Activated T-cell treated with anti-CD3 and anti-CD28 coated beads for 48 hours (primary cell): ENCODE data around the gene KIF11.

Experiments used
- DNase-seq: peaks from one replicate; pipeline ENCODE4 v3.0.0-alpha.2; 2020; ENCODE audit warnings: low read depth

Gene KIF11

DNA sequence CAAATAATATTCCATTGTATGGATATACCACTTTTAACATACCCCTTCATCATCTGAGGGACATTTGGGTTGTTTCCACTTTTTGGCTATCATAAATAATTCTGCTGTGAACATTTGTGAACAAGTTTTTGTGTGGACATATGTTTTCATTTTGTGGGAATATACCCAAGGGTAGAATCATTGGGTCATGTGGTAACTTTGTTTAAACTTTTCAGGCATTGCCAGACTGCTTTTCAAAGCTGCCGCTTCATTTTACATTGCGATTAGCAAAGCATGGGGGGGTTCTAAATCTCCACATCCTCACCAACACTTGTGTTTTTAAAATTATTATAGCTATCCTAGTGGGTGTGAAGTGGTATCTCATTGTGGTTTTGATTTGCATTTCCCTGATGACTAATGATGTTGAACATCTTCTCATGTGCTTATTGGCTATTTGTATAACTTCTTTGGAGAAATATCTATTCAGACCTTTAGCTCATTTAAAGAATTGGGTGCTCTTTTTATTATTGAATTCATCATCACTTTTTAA lies 88.4 kb downstream of the KIF11 start:
- no peak for DNase-seq

DNA sequence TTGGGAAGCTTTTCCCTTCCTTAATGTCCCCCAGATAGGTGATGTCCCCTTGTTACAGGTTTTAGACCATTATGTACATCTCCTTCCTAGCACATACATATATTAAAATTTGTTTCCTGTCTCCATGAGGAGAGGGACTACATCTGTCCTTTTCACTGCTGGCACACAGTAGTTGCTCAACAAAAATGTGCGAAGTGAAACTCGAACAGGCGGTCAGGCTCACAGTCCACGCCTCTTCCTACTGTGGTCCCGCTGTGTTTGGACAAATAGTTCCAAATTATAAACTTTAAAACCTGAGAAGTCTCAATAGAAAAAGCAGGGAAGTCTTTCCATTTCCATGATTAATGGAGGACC lies 95.6 kb downstream of the KIF11 start:
- no peak for DNase-seq

DNA sequence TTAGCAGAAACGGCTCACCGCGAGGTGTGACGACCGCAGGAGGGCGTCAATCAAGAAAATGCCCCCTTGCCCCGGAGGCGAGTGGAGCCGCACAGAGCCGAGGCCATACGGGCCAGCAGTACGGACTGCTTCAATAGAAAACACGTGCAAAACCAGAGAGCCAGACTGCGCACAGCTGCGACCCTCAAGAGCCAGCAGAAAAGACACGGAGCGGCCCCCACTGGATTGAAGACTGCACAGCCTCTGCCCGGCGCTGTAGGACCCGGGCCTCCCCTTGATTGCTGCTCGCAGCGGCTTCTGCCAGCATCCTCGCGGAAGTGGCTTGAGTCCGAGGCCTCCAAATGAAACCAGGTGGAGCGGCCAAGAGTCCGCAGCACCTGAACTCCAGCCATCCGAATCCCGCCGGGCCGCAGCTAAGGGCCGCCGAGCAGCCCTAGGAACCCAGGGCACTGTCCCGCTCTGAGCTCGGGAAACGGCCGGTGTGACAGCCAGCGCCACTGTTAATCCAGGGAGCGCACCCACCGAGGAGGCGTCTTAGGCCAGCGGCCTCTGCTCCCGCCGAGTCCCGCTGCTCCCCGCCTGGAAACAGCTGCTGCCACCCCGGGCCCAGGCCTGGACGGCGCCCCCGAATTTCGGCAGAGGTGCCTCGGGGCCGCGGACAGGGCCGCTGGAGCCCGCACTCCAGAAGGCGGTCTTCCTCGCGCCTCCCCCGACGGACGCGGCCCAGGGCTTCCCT lies 96.2 kb downstream of the KIF11 start:
- no peak for DNase-seq

DNA sequence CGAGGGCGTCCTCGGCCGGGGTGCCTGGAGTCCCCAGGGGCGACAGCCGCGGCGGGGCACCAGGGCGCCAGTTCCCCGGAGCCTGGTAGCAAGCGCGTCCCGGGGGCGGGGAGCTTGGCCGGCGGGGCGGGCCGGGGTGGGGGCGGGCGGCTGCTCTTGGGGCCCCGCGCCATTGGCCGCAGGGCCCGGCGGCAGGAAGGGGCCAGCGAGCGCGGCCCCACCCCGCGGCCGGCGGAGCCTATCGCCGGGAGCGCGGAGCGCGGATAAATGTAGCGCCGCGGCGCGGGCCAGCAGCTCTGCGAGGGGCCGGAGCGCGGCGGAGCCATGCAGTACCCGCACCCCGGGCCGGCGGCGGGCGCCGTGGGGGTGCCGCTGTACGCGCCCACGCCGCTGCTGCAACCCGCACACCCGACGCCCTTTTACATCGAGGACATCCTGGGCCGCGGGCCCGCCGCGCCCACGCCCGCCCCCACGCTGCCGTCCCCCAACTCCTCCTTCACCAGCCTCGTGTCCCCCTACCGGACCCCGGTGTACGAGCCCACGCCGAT lies 96.8 kb downstream of the KIF11 start, which contains the start of gene HHEX:
HHEX (plus strand) TSS at position 293 of the 548 bp plus-strand sequence; CDS start at position 325, 32 bp downstream.
- DNase-seq: no peak

DNA sequence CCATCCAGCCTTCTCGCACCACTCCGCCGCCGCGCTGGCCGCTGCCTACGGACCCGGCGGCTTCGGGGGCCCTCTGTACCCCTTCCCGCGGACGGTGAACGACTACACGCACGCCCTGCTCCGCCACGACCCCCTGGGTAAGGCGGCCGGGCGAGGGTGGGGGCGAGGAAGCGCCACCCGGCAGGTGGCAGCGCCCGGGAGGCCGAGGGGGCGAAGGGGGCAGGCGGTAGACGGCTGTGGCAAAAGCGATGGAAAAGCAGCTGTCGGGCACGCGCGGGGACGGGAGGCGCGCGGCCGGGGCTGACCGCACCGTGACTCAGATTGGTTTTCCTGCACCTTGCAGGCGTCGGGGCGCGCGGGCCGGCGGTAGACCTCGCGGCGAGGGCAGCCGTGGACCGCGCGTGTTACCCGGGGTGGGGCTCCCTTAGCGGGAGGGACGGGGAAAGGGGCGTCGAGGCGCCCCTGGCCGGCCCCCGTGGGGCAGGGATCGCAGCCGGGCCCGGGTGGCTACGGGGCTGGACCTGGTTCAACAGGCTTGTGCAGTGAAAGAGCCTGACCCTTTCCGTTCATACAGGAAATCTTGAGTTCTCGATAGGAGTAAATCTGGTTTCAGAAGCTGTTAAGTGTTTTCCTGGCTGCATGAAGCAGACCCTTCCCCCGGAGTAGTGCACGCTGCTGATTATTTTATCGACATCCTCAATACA lies 97.4 kb downstream of the KIF11 start:
- peak; percentile 57 for DNase-seq

DNA sequence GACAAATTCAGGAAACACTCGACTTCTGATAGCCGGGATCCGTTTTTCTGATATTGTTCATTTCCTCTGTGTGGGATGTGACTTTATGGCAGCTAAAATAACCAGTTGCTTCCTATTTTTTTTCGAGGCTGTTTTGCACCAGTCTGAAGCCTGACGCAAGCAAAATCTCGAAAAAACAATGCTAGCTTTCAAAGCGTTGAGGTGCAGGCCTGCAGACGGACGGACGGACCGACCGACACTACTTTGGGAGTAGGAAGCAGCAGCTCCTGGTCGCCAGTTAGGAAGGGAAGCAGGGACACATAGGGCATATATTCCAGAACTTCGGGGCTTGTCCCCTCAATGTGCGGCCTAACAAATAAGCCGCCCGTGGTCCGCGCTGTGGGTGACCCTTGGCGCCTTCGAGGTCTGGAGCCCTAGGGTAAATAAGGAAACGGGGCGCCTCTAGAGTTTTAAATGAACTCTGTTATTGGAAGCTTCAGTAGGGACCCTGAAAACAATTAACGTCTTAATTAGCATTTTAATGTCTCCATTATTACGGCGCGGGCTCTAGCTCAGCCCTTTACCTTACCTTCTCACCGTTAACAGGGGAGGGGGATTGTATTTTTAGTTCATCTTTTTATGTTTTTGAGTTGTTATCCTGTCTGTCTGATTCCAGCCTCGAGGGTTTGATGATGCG lies 98.1 kb downstream of the KIF11 start:
- no peak for DNase-seq

DNA sequence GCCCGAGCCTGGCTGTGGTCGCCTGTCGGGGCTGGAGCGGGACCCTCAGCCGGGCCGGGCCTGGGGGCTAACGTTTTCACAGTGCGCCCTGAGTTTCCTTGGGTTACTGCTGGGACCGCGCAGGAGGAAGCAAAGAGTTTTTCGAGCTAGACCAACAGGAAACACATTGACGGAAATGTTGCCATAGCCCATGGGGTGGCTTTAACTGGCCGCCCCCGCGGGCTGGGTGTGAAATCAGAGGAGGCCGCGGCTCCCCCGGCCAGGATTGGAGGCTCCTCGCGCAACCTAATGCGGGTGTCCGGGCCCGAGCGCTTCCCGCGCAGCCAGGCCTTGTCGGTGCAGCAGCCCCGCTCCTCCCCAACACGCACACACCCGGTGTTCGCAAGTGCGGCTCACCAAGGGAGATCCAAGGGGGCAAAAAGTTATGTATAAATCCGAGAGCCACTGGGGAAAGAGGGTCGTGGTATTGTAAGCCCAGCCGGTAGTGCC lies 98.7 kb downstream of the KIF11 start:
- DNase-seq: no peak

DNA sequence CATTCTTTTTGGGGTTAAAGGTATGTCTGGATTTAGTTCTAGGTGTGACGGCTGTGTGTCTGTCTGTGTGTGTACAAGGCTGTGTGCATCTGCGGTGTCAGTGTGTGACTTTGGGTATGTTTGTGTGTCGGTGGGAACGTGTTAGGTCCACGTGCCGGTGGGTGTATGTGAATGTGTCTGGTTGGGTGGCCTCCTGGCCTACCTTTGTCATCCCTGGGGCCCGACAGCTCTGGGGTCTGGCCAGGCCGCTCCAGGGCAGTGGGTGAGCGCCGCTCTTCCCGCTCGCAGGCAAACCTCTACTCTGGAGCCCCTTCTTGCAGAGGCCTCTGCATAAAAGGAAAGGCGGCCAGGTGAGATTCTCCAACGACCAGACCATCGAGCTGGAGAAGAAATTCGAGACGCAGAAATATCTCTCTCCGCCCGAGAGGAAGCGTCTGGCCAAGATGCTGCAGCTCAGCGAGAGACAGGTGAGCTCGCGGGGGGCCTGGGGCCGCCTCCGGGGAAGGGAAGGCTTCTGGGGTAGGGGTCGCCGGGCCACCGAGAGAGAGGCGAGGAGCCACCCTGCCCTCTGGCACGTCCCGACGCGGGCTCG lies 99.2 kb downstream of the KIF11 start:
- DNase-seq: no peak

DNA sequence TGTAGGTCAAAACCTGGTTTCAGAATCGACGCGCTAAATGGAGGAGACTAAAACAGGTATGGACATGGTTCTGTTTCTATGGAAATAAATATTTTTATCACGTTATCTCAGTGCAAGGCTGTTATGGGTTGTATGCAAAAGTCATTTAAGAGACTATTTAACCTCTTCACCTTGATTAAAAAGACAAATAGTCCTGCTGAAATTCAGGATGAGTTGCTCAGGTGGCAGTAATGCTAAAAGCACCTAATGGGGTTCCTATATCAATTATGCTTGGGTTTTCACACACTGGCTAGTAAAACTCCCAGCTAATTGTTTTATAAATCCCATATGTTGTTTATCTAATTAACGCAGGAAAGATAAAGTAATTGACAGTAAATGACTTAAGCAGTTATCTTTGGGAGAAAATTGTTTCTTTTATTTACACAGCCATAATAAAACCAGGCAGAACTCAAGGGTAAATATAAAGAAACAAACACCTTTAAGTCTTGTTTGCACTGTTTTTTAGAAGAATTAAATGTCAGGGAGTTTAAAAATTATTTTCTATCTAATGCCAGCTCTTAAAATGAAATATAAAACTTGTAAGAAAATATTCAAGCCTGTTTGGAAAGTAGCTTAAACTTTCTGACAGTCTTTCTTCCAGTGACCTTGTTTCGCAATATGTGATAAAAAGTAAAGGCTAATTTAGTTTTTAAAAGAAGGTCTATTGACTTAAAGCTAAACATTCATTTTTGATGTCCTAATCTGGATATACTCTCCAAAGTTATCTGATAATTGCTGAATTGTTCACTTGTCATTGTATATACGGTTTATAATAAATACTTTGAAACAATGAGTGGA lies 100.0 kb downstream of the KIF11 start:
- DNase-seq: no peak

DNA sequence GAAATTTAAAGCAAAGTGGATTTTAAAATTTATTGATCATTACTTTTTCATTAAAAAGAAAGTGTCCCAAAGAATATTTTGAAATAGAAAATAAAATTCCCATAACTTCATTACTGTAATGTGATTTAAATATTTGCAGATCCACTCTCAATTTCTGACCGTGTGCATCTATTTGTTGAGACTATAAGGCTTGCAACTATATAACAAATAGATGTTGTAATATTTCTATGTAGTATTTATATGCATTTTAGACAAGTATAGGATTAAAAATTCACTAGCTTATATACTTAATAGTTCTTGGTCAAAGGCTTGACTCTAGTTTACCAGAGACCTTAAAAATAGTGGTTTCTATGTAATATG lies 100.6 kb downstream of the KIF11 start:
- no peak for DNase-seq

DNA sequence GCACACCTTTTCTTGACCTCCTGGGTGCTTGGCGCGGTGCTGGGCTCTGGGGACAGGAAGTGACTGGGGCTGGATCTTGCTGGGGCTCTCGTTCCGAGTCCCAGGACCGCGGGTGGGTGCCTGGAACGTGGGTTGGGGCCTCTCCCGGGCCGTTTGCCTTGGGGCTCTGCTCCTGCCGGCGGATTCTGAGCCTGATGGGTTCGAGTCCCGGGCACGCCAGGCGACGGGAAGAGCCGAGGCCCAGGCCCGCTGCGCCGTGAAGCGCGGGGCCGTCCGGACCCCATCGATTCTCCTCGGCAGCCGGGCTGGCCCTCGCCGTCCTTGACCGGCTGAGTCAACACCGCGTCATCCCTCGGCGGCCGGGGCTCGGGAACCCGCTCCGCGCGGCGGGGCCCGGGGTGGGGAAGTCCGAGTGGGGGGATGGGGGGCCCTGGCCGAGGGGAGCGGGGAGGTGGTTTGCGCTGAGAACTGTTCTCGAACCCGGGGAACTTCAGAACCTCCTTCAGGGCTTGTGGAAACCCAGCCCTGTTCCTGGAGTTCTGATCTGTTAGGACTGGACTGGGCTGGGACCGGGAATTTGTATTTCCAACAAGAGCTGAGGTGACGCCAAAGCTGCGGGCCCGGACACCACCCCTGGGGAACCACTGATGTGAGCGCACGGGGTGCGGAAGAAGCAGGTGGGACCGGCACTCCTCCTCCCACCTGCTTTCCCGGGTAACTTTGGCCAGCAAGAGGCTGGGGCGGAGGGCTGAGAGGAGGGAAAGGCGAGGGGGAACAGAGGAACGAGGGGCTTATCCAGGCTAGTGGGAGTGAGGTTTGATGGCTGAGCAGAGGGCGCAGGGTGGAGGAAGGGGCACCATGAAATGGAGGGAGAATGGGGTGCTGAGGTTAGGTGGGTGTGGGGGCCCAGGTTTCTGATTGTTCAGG lies 103.0 kb downstream of the KIF11 start:
- no peak for DNase-seq

DNA sequence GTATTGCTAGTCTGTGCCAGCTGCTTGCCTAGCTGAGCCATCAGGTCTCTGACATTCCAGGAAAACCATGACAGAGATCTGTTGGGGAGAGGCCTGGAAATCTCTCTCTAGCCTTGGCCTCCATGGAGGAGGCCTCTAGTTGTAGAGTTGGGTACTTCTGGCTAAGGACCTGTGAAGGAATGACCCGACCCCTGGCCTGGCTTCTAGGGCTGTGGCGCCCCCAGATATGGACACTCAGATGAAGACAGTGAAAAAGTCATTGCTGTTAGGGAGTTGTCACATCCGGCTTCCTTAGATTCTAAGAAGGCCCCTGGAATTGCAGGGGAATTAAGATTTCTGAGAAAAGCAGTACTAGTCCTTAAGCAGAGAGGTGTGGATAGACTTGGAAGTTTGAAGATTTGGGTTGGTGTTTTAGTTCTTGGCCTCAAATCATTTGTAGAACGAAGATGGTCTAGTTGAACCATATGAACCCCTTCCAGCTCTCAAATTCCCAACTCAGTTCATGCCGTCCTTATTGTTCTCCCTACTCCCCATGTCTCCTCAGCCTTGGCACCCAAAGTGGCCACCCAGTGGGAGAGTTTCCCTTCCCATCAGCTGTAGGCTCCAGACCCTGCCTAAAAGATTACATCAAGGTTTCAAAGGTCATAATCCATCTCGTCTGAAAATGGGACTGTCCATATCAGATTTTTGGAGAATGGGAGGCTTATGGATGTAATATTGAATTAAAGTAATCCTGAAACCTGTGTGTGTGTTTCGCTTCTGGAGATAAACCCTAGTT lies 103.9 kb downstream of the KIF11 start:
- DNase-seq: no peak

DNA sequence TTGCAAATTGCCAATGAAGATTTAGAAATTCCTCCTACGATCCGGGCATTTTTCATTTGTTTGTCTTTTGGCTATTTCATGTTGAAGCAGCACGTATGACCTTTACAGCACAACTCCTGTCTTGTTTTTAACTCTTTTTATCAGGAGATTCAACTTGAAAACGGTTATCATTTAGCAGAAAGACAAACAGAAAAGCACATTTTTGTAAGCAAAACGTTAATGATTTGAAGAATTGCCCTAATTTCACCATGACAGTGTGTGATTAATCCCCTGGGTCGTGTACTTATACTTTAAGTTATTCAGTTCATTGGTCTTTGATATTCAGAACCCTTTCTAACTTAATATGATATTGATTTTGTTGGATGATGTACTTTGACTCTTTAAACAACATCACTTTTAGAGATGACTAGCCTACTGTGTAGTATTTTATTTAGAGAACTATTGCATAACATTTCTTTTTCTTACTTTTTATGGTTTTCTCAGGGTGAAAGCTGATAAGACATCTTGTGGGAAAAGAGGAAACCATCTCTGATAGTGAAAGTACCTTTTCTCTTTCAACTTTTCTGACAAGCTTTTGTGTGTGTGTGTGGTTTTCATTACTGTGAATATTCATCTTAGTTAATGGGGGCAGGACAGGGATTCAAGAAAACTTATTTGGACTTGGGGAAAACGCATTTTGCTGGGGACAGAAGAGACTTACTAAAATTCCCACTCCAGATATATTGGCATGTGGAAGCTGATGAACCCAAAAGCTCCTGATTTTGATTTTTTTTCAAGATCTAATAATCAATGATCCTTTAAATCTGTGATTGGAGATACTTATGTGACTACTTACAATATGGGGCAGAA lies 105.0 kb downstream of the KIF11 start:
- no peak for DNase-seq

DNA sequence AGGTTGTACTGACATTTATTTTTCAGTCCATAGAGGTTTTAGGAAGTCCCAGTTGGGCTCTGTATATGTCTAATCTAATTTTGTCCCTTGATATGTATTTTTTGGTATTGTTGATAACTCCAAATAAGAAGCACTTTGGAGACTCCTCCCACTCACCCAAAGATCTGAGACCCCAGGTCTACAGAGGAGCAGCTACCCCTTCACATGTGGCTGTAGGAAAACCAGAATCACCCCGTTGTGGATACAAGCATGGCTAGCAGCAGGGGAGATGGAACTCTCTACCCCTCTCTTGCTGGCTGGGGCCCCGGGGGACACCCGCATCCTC lies 106.2 kb downstream of the KIF11 start:
- DNase-seq: no peak

DNA sequence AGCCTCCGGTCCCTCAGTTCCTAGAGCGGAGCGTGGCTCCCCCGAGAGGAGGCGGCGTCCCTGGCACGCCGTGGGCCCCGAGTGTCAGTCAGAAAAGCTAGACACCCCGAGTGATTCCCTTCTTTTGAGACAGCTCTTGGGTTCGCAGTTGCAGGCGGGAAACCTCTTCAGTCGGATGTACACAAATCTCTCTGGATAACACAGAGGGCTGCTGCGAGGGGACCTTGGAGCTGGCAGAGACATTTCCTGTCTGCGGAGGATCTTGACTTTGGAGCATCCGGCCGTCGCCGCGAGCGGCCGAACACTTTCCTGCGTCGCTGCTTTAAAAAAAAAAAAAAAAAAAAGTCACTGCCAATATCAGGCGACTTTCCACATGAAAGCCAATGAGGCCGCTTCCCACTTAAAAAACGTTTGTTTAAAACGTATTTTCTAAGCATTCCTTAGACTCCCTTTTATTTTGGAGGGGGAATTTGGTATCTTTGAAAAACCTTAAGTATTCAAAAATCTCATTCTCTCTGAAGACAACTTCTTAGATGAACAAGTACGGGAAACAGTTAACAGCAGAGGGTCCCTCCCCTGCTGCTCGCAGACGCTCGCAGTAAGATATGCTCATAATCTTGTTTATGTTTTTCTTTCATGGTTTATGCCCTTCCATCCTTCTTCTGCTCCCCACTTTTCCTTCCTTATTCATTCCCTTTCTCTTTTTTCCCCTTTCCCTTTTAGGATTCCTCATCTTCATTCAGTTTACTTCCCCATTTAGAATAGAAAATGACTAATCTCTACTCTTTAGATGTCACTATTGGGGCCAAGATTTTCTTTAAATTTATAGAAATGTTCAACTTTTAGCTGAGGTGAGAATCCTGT lies 106.8 kb downstream of the KIF11 start:
- DNase-seq: no peak

DNA sequence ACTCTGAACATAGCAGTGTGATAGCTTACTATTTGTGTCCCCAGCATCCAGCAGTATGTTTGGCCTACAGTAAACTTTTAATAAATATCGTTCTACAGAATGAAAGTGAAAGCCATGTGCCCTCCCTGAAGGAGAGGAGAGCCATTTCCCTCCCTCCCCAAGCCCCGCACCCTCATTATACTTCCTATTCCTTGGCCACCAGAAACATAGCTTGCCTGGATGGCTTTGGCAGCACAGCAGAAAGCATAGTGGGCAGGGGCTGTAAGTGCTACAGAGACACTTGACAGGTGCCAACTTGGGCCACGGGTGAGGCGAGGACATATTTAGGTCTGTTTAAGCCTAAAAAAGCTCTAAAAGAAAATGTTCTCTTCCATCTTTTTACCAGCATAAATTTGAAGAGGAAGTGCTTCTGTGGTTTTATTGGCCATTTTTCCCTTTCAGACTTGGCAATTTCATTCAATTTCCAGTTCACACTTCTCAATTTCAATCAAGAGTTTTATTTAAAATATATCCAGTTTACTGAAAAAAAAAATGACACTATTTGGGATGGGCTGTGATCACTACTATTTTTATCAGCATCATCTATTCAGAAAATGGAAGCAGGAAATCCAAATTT lies 109.5 kb downstream of the KIF11 start:
- DNase-seq: no peak
